Breast epithelium (tissue), 3 donors: ENCODE data around the gene ANKZF1.

Experiments
- CTCF ChIP-seq, 3 donors: fragments of 450-650 bp; IDR thresholded peaks; one replicate each; pipeline ENCODE4 v1.5.1; 2016 to 2017; ENCODE audit warnings: antibody characterized with exemption in 3 of 3, mild to moderate bottlenecking in 3 of 3, moderate library complexity in 3 of 3
- POLR2A ChIP-seq: fragments of 450-650 bp; IDR thresholded peaks from one replicate; pipeline ENCODE4 v1.6.1; 2016; ENCODE audit warnings: antibody characterized with exemption, mild to moderate bottlenecking, moderate library complexity
- POLR2AphosphoS5 ChIP-seq, 3 donors: sonication (generic); formaldehyde crosslinking; IDR thresholded peaks; one replicate each; pipeline ENCODE4 v1.6.1; 2017; ENCODE audit warnings: antibody characterized with exemption in 3 of 3

GRCh38 chr2:219223831-219224610 is 5.6 kb upstream of the ANKZF1 start:
- TF ChIP-seq POLR2A, result no peak
- no peak for TF ChIP-seq POLR2AphosphoS5 (IDR thresholded peaks at IDR 0.05)
- no peak for TF ChIP-seq CTCF (IDR thresholded peaks at IDR 0.05)
